H1 (cell line): ENCODE data around the gene RNF44. TPM values are rescaled to one million over a fixed set of nuclear protein-coding genes. Genes with fewer than 3 reads are reported as not detected.

ENCODE experiments used
- CTCF ChIA-PET: fragments of 300-600 bp; sonication (Branson Sonifier 250); formaldehyde crosslinking; loops from one replicate; lab custom pipeline; 2021; ENCODE audit not compliant: partially characterized antibody; lab: Charles Lee
- POLR2A ChIA-PET: fragments of 300-600 bp; sonication (Branson Sonifier 250); formaldehyde crosslinking; loops from one replicate; lab custom pipeline; 2021; ENCODE audit warnings: inconsistent platforms; ENCODE audit not compliant: partially characterized antibody; lab: Charles Lee
- DNase-seq, 2 experiments: peaks; one replicate each; pipeline versions ENCODE4 v3.0.0 to v3.0.0-alpha.2; 2010 to 2022; ENCODE audit warnings: low spot score in 2 of 2, low read depth in 1 of 2, mixed read lengths in 1 of 2
- FAIRE-seq: peaks from 2 replicates; lab custom pipeline; 2011; peaks lifted over from hg19 to GRCh38; lab: Jason Lieb, UNC
- H2AFZ ChIP-seq: 2 replicates; pipeline ENCODE4 v1.8.1; 2012; ENCODE audit warnings: low read length, inconsistent platforms
- H2AK5ac ChIP-seq: 2 replicates; pipeline ENCODE4 v1.6.1; 2013; ENCODE audit warnings: low read depth, low read length
- H2BK120ac ChIP-seq: replicated peaks from 2 replicates; pipeline ENCODE3; 2013; ENCODE audit warnings: low read depth, low read length, inconsistent platforms
- H2BK12ac ChIP-seq: 2 replicates; pipeline ENCODE4 v1.6.1; 2013; ENCODE audit warnings: low read depth, low read length
- H2BK15ac ChIP-seq: 2 replicates; pipeline ENCODE4 v1.6.1; 2013; ENCODE audit warnings: low read length
- H2BK20ac ChIP-seq: 2 replicates; pipeline ENCODE4 v1.6.1; 2013; ENCODE audit warnings: low read length
- H2BK5ac ChIP-seq: 2 replicates; pipeline ENCODE4 v1.6.1; 2013; ENCODE audit warnings: low read depth, low read length
- H3K14ac ChIP-seq: 2 replicates; pipeline ENCODE4 v1.6.1; 2013; ENCODE audit warnings: inconsistent platforms; ENCODE audit not compliant: insufficient read length
- H3K18ac ChIP-seq: 2 replicates; pipeline ENCODE4 v1.6.1; 2013; ENCODE audit warnings: low read length; ENCODE audit errors: extremely low read depth
- H3K23ac ChIP-seq: 2 replicates; pipeline ENCODE4 v1.6.1; 2013; ENCODE audit warnings: inconsistent platforms; ENCODE audit not compliant: insufficient read length
- H3K23me2 ChIP-seq: 2 replicates; pipeline ENCODE4 v1.6.1; 2013; ENCODE audit warnings: low read depth, low read length
- H3K27ac ChIP-seq: 2 replicates; pipeline ENCODE4 v1.6.1; 2011; ENCODE audit warnings: low read depth, low read length, inconsistent platforms
- H3K27me3 ChIP-seq, 4 experiments: replicated peaks in 1 of 4; 1 replicate in 1 of 4; 2 replicates in 3 of 4; pipeline versions ENCODE4 v1.6.1 to v1.8.1; 2011 to 2013; ENCODE audit warnings: low read length in 3 of 4, mild to moderate bottlenecking in 3 of 4, inconsistent platforms in 2 of 4, mixed read lengths in 2 of 4, moderate library complexity in 1 of 4; ENCODE audit not compliant: control insufficient read depth in 3 of 4, insufficient read depth in 3 of 4; ENCODE audit errors: extremely low read depth in 1 of 4
- H3K36me3 ChIP-seq, 4 experiments: 2 replicates each; pipeline versions ENCODE4 v1.6.1 to v1.8.1; 2011 to 2013; ENCODE audit warnings: mild to moderate bottlenecking in 4 of 4, low read length in 3 of 4, moderate library complexity in 2 of 4, control low read depth in 1 of 4, inconsistent platforms in 1 of 4; ENCODE audit not compliant: insufficient read depth in 4 of 4, control insufficient read depth in 2 of 4
- H3K4ac ChIP-seq: replicated peaks from 2 replicates; pipeline ENCODE3; 2013; ENCODE audit warnings: low read length, low read depth, mixed read lengths, inconsistent platforms; ENCODE audit not compliant: insufficient read length
- H3K4me1 ChIP-seq, 4 experiments: replicated peaks in 1 of 4; 1 replicate in 1 of 4; 2 replicates in 3 of 4; pipeline versions ENCODE4 v1.6.1 to v1.8.1; 2011 to 2013; ENCODE audit warnings: low read length in 3 of 4, inconsistent platforms in 2 of 4, mixed read lengths in 1 of 4; ENCODE audit not compliant: insufficient read depth in 4 of 4, control insufficient read depth in 3 of 4
- H3K4me2 ChIP-seq, 2 experiments: 2 replicates each; pipeline versions ENCODE4 v1.6.1 to v1.8.1; 2011 to 2013; ENCODE audit warnings: low read depth in 2 of 2, low read length in 2 of 2, control low read depth in 1 of 2, inconsistent platforms in 1 of 2, mild to moderate bottlenecking in 1 of 2; ENCODE audit not compliant: insufficient read depth in 1 of 2
- H3K4me3 ChIP-seq, 4 experiments: fragments of 200-600, 300-600 bp in 1 of 4; sonication (generic), shearing (Covaris generic), sonication (Bioruptor Twin) in 1 of 4; 2 replicates each; pipeline versions ENCODE4 v1.5.1 to v1.8.1; 2011 to 2016; ENCODE audit warnings: low read length in 4 of 4, low read depth in 3 of 4, control low read depth in 2 of 4, inconsistent platforms in 2 of 4, mild to moderate bottlenecking in 2 of 4, mixed read lengths in 1 of 4, moderate library complexity in 1 of 4; ENCODE audit not compliant: insufficient read depth in 2 of 4; ENCODE audit errors: extremely low read depth in 1 of 4
- H3K56ac ChIP-seq: replicated peaks from 2 replicates; pipeline ENCODE3; 2013; ENCODE audit warnings: low read depth, mild to moderate bottlenecking, mixed read lengths, low read length, inconsistent platforms; ENCODE audit not compliant: insufficient read length
- H3K79me1 ChIP-seq: 2 replicates; pipeline ENCODE4 v1.6.1; 2013; ENCODE audit warnings: low read depth, low read length, control low read depth
- H3K79me2 ChIP-seq, 2 experiments: 2 replicates each; pipeline versions ENCODE4 v1.6.1 to v1.8.1; 2012 to 2013; ENCODE audit warnings: low read length in 2 of 2, mild to moderate bottlenecking in 2 of 2, inconsistent platforms in 1 of 2; ENCODE audit not compliant: insufficient read depth in 2 of 2, control insufficient read depth in 1 of 2
- H3K9ac ChIP-seq, 4 experiments: replicated peaks in 1 of 4; 1 replicate in 1 of 4; 2 replicates in 3 of 4; pipeline versions ENCODE4 v1.6.1 to v1.8.1; 2011 to 2013; ENCODE audit warnings: low read depth in 3 of 4, low read length in 3 of 4, control low read depth in 2 of 4, mild to moderate bottlenecking in 2 of 4, moderate library complexity in 2 of 4, inconsistent platforms in 1 of 4; ENCODE audit errors: extremely low read depth in 1 of 4
- H3K9me3 ChIP-seq, 2 experiments: 2 replicates each; pipeline versions ENCODE4 v1.6.1 to v1.8.1; 2012 to 2013; ENCODE audit warnings: mild to moderate bottlenecking in 2 of 2, moderate library complexity in 2 of 2, control low read depth in 1 of 2, inconsistent platforms in 1 of 2, low read depth in 1 of 2, low read length in 1 of 2, mixed read lengths in 1 of 2; ENCODE audit not compliant: insufficient read depth in 2 of 2
- H4K20me1 ChIP-seq, 2 experiments: replicated peaks in 1 of 2; 2 replicates each; pipeline versions ENCODE3 to v1.8.1; 2011 to 2013; ENCODE audit warnings: inconsistent platforms in 2 of 2, low read length in 2 of 2, mild to moderate bottlenecking in 1 of 2; ENCODE audit not compliant: insufficient read depth in 2 of 2, control insufficient read depth in 1 of 2
- H4K5ac ChIP-seq: 2 replicates; pipeline ENCODE4 v1.6.1; 2013; ENCODE audit warnings: low read length, low read depth, mixed read lengths, inconsistent platforms; ENCODE audit not compliant: insufficient read length
- H4K8ac ChIP-seq: 2 replicates; pipeline ENCODE4 v1.8.0; 2013; ENCODE audit warnings: mild to moderate bottlenecking, moderate library complexity, low read length, inconsistent platforms; ENCODE audit not compliant: insufficient read depth; ENCODE audit errors: extremely low read depth
- H4K91ac ChIP-seq: replicated peaks from 2 replicates; pipeline ENCODE3; 2013; ENCODE audit warnings: low read length, mixed read lengths, inconsistent platforms; ENCODE audit not compliant: insufficient read length
- BCL11A ChIP-seq, 2 experiments: IDR thresholded peaks; one replicate each; pipeline ENCODE4 v1.6.1; 2011; ENCODE audit warnings: low read depth in 2 of 2, low read length in 2 of 2, mild to moderate bottlenecking in 2 of 2
- BRCA1 ChIP-seq: IDR thresholded peaks from 2 replicates; pipeline ENCODE4 v1.6.1; 2012; ENCODE audit warnings: low read depth, low read length, improper control_type of control experiment
- KDM5A ChIP-seq: fragments of 200-600 bp; IDR thresholded peaks from 2 replicates; pipeline ENCODE4 v1.7.1; 2012; ENCODE audit warnings: mild to moderate bottlenecking, low read length, inconsistent platforms, mixed read lengths
- RAD21 ChIP-seq, 2 experiments: IDR thresholded peaks in 1 of 2; conservative IDR thresholded peaks in 1 of 2; 2 replicates each; pipeline ENCODE4 v1.6.1; 2011; ENCODE audit warnings: low read depth in 2 of 2, low read length in 2 of 2, improper control_type of control experiment in 1 of 2, inconsistent platforms in 1 of 2, mild to moderate bottlenecking in 1 of 2, moderate library complexity in 1 of 2
- RFX5 ChIP-seq: IDR thresholded peaks from 2 replicates; pipeline ENCODE4 v1.6.1; 2011; ENCODE audit warnings: low read depth, low read length, improper control_type of control experiment, borderline replicate concordance
- RXRA ChIP-seq: IDR thresholded peaks from 2 replicates; pipeline ENCODE4 v1.6.1; 2011; ENCODE audit warnings: low read depth, mild to moderate bottlenecking, low read length, moderate library complexity; ENCODE audit not compliant: insufficient read depth
- SAP30 ChIP-seq: fragments of 300-600 bp; sonication (generic); IDR thresholded peaks from 2 replicates; pipeline ENCODE4 v1.7.1; 2012; ENCODE audit warnings: low read length, moderate library complexity, mild to moderate bottlenecking, inconsistent platforms; ENCODE audit not compliant: insufficient read depth, insufficient replicate concordance
- TCF12 ChIP-seq: IDR thresholded peaks from 2 replicates; pipeline ENCODE4 v1.6.1; 2011; ENCODE audit warnings: low read depth, mild to moderate bottlenecking, low read length
- ZNF274 ChIP-seq: IDR thresholded peaks from 2 replicates; pipeline ENCODE4 v1.7.0; 2012; ENCODE audit warnings: low read length, borderline replicate concordance; ENCODE audit errors: extremely low read depth
- WGBS, 2 experiments: shearing (Covaris generic) in 1 of 2; methylation state at CpG; one replicate each; pipeline versions ENCODE4 v1.1.6 to v1.1.7; 2013 to 2015; ENCODE audit warnings: low lambda C conversion rate in 2 of 2, mixed read lengths in 2 of 2, inconsistent platforms in 1 of 2, low coverage in 1 of 2, missing lambda C conversion rate in 1 of 2; ENCODE audit not compliant: insufficient replicate concordance in 2 of 2, insufficient coverage in 1 of 2, insufficient read length in 1 of 2; ENCODE audit errors: extremely low coverage in 1 of 2, missing lambda C conversion rate in 1 of 2; 5-methylcytosine and 5-hydroxymethylcytosine counted together
- polyA plus RNA-seq, 7 experiments: library from polyadenylated mRNA; depleted of rRNA in 3 of 7; stranded (reverse) in 5 of 7; unstranded in 2 of 7; fragments of >200 nt in 5 of 7; fragments of 200-250 nt in 2 of 7; gene quantifications; 1 replicate in 5 of 7; 2 replicates in 1 of 7; 4 replicates in 1 of 7; pipeline versions ENCODE4 v1.2.1 to v1.2.3, GENCODE V29; 2011 to 2013; ENCODE audit warnings: missing spikeins in 2 of 7, mixed read lengths in 2 of 7
- total RNA-seq: library from RNA; stranded (reverse); fragmentation: NEBNext Ultra II Directional; extraction: Animal tissue kit (Norgen Biotek cat#: 25700); gene quantifications from 2 replicates; pipeline ENCODE4 v1.2.1, GENCODE V29; 2021
- TF ChIP-seq, protein P1 (sequence below), 3 experiments: IDR thresholded peaks; 1 replicate in 2 of 3; 2 replicates in 1 of 3; pipeline versions ENCODE4 v1.5.1 to v1.6.1; 2011; ENCODE audit warnings: low read length in 3 of 3, mild to moderate bottlenecking in 3 of 3, inconsistent platforms in 2 of 3, low read depth in 1 of 3, moderate library complexity in 1 of 3; ENCODE audit not compliant: insufficient read depth in 1 of 3; ENCODE audit errors: control extremely low read depth in 1 of 3

The RNF44 gene
- total and polyA plus RNA-seq, 2 of the 8 experiments (the other 6 are each of a cell fraction or from before 2014, with no cell fraction given): 54.7 to 164 TPM

DNA sequence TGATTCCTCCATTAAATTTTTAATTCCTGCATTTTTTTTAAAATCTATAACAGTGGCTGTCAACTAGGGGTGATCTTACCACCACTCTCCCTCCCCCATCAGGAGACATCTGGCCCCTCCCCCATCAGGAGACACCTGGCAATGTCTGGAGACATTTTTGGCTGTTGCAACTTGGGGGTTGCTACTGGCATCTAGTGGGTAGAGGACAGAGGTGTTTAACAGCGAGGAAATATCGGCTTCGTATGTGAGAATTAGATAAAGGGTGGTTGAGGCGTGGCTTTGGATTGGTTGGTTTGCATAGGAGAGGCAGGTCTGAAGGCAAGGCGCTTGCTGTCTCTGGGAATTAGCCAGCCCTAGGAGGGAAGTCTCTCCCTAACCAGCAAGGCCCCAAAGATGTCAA is 22.5 kb upstream of the RNF44 start:
- no peak overlapping the region for H4K5ac ChIP-seq
- DNase-seq: no peak
- H3K79me1 ChIP-seq: no peaks in the 10 kb centered on the region
- H3K4me3 ChIP-seq: no peak overlapping the region
- no peak overlapping the region; the same call in 1 of the 2 replicates for H3K18ac ChIP-seq
- no peaks in the 10 kb centered on the region for H3K36me3 ChIP-seq
- no peak overlapping the region for H3K56ac ChIP-seq
- H3K9ac ChIP-seq: no peak overlapping the region
- no peak overlapping the region for H2BK5ac ChIP-seq
- no peak overlapping the region for H3K14ac ChIP-seq
- no peaks in the 10 kb centered on the region for H3K79me2 ChIP-seq
- no peak overlapping the region for H2AK5ac ChIP-seq
- POLR2A ChIA-PET: interaction anchor here (1.1 to 1.3 kb wide), 2 partner anchors 16 to 574 kb away, joined by 3 read pairs; partner anchors contain the start of gene NSD1
- no peak overlapping the region for H2BK15ac ChIP-seq
- H3K4me2 ChIP-seq: no peak overlapping the region
- H3K9me3 ChIP-seq: no peaks in the 10 kb centered on the region
- no peak overlapping the region for H2BK20ac ChIP-seq
- H4K91ac ChIP-seq: no peak overlapping the region
- peaks cover 0 to 5% (median under 1%) of the 10 kb centered on the region in 4 experiments; a peak in 3 of 7 replicates for H3K4me1 ChIP-seq
- no peaks in the 10 kb centered on the region for H4K20me1 ChIP-seq
- CTCF ChIA-PET: interaction anchor here (1.0 kb wide), 1 partner anchor 15 kb away, joined by 5 read pairs; no protein-coding TSS in a partner anchor
- no peaks in the 10 kb centered on the region; the same call in 1 of the 2 replicates for H3K23me2 ChIP-seq
- no peak overlapping the region for H2BK12ac ChIP-seq
- no peak for FAIRE-seq
- no peak overlapping the region for H3K4ac ChIP-seq
- 61% methylated on average over 5 of the region's 5 CpGs; no CpG with 5 or more reads in 1 of the 2 experiments for WGBS, 2 experiments
- no peak overlapping the region for H2BK120ac ChIP-seq
- no peak overlapping the region for H3K23ac ChIP-seq
- no peak overlapping the region for H3K27ac ChIP-seq
- H2AFZ ChIP-seq: no peak overlapping the region
- H4K8ac ChIP-seq: no peak overlapping the region
- no peaks in the 10 kb centered on the region for H3K27me3 ChIP-seq
- no peak for TF ChIP-seq RXRA
- no peak for TF ChIP-seq RFX5
- no peak for TF ChIP-seq SAP30
- TF ChIP-seq, protein P1, sequence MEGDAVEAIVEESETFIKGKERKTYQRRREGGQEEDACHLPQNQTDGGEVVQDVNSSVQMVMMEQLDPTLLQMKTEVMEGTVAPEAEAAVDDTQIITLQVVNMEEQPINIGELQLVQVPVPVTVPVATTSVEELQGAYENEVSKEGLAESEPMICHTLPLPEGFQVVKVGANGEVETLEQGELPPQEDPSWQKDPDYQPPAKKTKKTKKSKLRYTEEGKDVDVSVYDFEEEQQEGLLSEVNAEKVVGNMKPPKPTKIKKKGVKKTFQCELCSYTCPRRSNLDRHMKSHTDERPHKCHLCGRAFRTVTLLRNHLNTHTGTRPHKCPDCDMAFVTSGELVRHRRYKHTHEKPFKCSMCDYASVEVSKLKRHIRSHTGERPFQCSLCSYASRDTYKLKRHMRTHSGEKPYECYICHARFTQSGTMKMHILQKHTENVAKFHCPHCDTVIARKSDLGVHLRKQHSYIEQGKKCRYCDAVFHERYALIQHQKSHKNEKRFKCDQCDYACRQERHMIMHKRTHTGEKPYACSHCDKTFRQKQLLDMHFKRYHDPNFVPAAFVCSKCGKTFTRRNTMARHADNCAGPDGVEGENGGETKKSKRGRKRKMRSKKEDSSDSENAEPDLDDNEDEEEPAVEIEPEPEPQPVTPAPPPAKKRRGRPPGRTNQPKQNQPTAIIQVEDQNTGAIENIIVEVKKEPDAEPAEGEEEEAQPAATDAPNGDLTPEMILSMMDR (IDR thresholded peaks at IDR 0.05; ENCODE audit: control extremely low read depth in 1 of 3, insufficient read depth in 1 of 3, low read depth in 1 of 3, low read length in 3 of 3): peak in 2 of 3 experiments; percentile 30 to 35; a peak in 2 of 4 replicates
- no peak for TF ChIP-seq BRCA1
- no peak for TF ChIP-seq ZNF274
- peak; percentile 78; the same call in 1 of the 2 replicates for TF ChIP-seq TCF12
- no peak for TF ChIP-seq BCL11A (IDR thresholded peaks at IDR 0.05; ENCODE audit: low read depth in 2 of 2, low read length in 2 of 2)
- no peak for TF ChIP-seq KDM5A
- TF ChIP-seq RAD21 (IDR thresholded peaks at IDR 0.05 in 1 of 2, conservative IDR thresholded peaks at IDR 0.05 in 1 of 2; ENCODE audit: low read depth in 2 of 2, low read length in 2 of 2): peak; percentile 59 to 73
